ENCODE measurements around the gene WNT2.

GRCh38 chr7:117250245-117250644, 72.6 kb downstream of the WNT2 start:
- TF ChIP-seq POLR2A (IDR thresholded peaks at IDR 0.05; ENCODE audit: low read length) (no peak), GATA1 (IDR thresholded peaks at IDR 0.05; ENCODE audit: low read depth, low read length) (no peak)
